CD14-positive monocyte (primary cell): ENCODE data around the gene LAMP1. TPM values are rescaled to one million over a fixed set of nuclear protein-coding genes. Genes with fewer than 3 reads are reported as not detected.

Source experiments
- DNase-seq, 3 donors: peaks; one replicate each; pipeline ENCODE4 v3.0.0-alpha.2; 2011 to 2022
- H2AFZ ChIP-seq: 2 replicates; pipeline ENCODE4 v1.6.0; 2012; ENCODE audit warnings: mild to moderate bottlenecking, low read depth, low read length, inconsistent platforms; ENCODE audit not compliant: insufficient read depth, poor library complexity, severe bottlenecking
- H3K27ac ChIP-seq, 2 donors: 1 replicate in 1 of 2; 2 replicates in 1 of 2; pipeline ENCODE4 v1.5.1; 2012 to 2013; ENCODE audit warnings: low read length in 2 of 2, control low read depth in 1 of 2, inconsistent platforms in 1 of 2, low read depth in 1 of 2, mild to moderate bottlenecking in 1 of 2
- H3K27me3 ChIP-seq, 2 donors: one replicate each; pipeline versions ENCODE4 v1.6.0 to v1.6.1; 2011 to 2013; ENCODE audit warnings: low read length in 2 of 2; ENCODE audit not compliant: control insufficient read depth in 2 of 2, insufficient read depth in 2 of 2
- H3K36me3 ChIP-seq, 2 donors: replicated peaks in 1 of 2; 1 replicate in 1 of 2; 2 replicates in 1 of 2; pipeline versions ENCODE4 v1.5.1 to v1.6.1; 2012 to 2013; ENCODE audit warnings: low read length in 2 of 2, control low read depth in 1 of 2, inconsistent platforms in 1 of 2, mild to moderate bottlenecking in 1 of 2; ENCODE audit not compliant: insufficient read depth in 2 of 2, control insufficient read depth in 1 of 2
- H3K4me1 ChIP-seq, 2 donors: 1 replicate in 1 of 2; 2 replicates in 1 of 2; pipeline versions ENCODE4 v1.5.1 to v1.6.1; 2012 to 2013; ENCODE audit warnings: low read length in 2 of 2, control low read depth in 1 of 2, inconsistent platforms in 1 of 2, mild to moderate bottlenecking in 1 of 2, moderate library complexity in 1 of 2; ENCODE audit not compliant: insufficient read depth in 2 of 2, control insufficient read depth in 1 of 2
- H3K4me2 ChIP-seq: replicated peaks from 2 replicates; pipeline ENCODE3; 2012; ENCODE audit warnings: low read length, moderate library complexity, mild to moderate bottlenecking; ENCODE audit not compliant: poor library complexity, severe bottlenecking; ENCODE audit errors: extremely low read depth
- H3K4me3 ChIP-seq, 3 experiments: fragments of 200-600 bp in 1 of 3; sonication (generic) in 1 of 3; replicated peaks in 1 of 3; 1 replicate in 2 of 3; 2 replicates in 1 of 3; pipeline ENCODE4 v1.5.1; 2011 to 2013; ENCODE audit warnings: low read length in 3 of 3, mild to moderate bottlenecking in 3 of 3, control low read depth in 2 of 3, low read depth in 2 of 3, inconsistent platforms in 1 of 3, moderate library complexity in 1 of 3
- H3K79me2 ChIP-seq: 2 replicates; pipeline ENCODE4 v1.6.0; 2012; ENCODE audit warnings: mild to moderate bottlenecking, control low read depth, inconsistent platforms, low read length, moderate library complexity; ENCODE audit not compliant: insufficient read depth
- H3K9ac ChIP-seq: 2 replicates; pipeline ENCODE4 v1.6.0; 2017; ENCODE audit warnings: low read length, mild to moderate bottlenecking; ENCODE audit not compliant: insufficient read depth, poor library complexity, severe bottlenecking
- H3K9me3 ChIP-seq, 2 donors: replicated peaks in 1 of 2; 1 replicate in 1 of 2; 2 replicates in 1 of 2; pipeline versions ENCODE4 v1.5.1 to v1.6.1; 2012 to 2013; ENCODE audit warnings: low read length in 2 of 2, control low read depth in 1 of 2; ENCODE audit not compliant: control insufficient read depth in 1 of 2, insufficient read depth in 1 of 2
- H4K20me1 ChIP-seq: 2 replicates; pipeline ENCODE4 v1.6.0; 2012; ENCODE audit warnings: mild to moderate bottlenecking, low read length, control low read depth, moderate library complexity; ENCODE audit not compliant: insufficient read depth
- H3K27ac Mint-ChIP-seq, 7 donors: one replicate each; pipeline ENCODE4 v1.8.0; 2020; ENCODE audit warnings: mild to moderate bottlenecking in 7 of 7, mixed read lengths in 7 of 7, moderate library complexity in 6 of 7, inconsistent platforms in 2 of 7
- H3K27me3 Mint-ChIP-seq, 3 donors: one replicate each; pipeline ENCODE4 v1.8.0; 2021 to 2022; ENCODE audit warnings: low read depth in 3 of 3, mild to moderate bottlenecking in 3 of 3, mixed read lengths in 3 of 3, moderate library complexity in 3 of 3, inconsistent platforms in 1 of 3
- H3K36me3 Mint-ChIP-seq, 2 donors: one replicate each; pipeline ENCODE4 v1.8.0; 2020; ENCODE audit warnings: mixed read lengths in 2 of 2, inconsistent platforms in 1 of 2, mild to moderate bottlenecking in 1 of 2
- H3K4me1 Mint-ChIP-seq: one replicate; pipeline ENCODE4 v1.8.0; 2020; ENCODE audit warnings: mild to moderate bottlenecking, mixed read lengths
- H3K4me3 Mint-ChIP-seq, 2 donors: one replicate each; pipeline ENCODE4 v1.8.0; 2020; ENCODE audit warnings: mild to moderate bottlenecking in 2 of 2, mixed read lengths in 2 of 2, moderate library complexity in 1 of 2
- H3K9me3 Mint-ChIP-seq, 7 donors: one replicate each; pipeline ENCODE4 v1.8.0; 2020 to 2022; ENCODE audit warnings: mixed read lengths in 7 of 7, mild to moderate bottlenecking in 6 of 7, moderate library complexity in 6 of 7, inconsistent platforms in 2 of 7
- WGBS: methylation state at CpG from one replicate; pipeline ENCODE4 v1.1.5; 2013; ENCODE audit warnings: missing lambda C conversion rate; ENCODE audit not compliant: insufficient coverage; 5-methylcytosine and 5-hydroxymethylcytosine counted together
- intact Hi-C, 2 donors: fragments of 100-400 bp; cut with micrococcal nuclease; formaldehyde crosslinking; loops; one replicate each; pipeline versions ENCODE4 v1.15.0 to v1.15.1; 2023
- polyA plus RNA-seq, 3 donors: library from polyadenylated mRNA; depleted of rRNA in 1 of 3; unstranded in 2 of 3; stranded (reverse) in 1 of 3; fragments of 300-500 nt in 2 of 3; fragments of >200 nt in 1 of 3; fragmentation: Illumina TruSeq in 2 of 3; gene quantifications; 1 replicate in 2 of 3; 2 replicates in 1 of 3; pipeline ENCODE4 v1.2.3, GENCODE V29; 2012 to 2021
- TF ChIP-seq, protein P1 (sequence below): fragments of 200-600 bp; IDR thresholded peaks from one replicate; pipeline ENCODE4 v1.8.0; 2022; ENCODE audit warnings: antibody characterized with exemption, mild to moderate bottlenecking

The LAMP1 gene
- polyA plus RNA-seq, 3 donors, result 22.0 to 122 (median 24.5) TPM

- H3K4me1 Mint-ChIP-seq, result peaks cover 31% of the 10 kb centered on the region
- Histone ChIP-seq H3K9me3 (no peaks in the 10 kb centered on the region), H3K4me3 (peak overlapping the region in 1 of 3 experiments; percentile 28), H3K36me3 (no peaks in the 10 kb centered on the region), H3K4me2 (peak overlapping the region; percentile 39), H4K20me1 (no peaks in the 10 kb centered on the region), H3K4me1 (peaks cover 34 to 40% of the 10 kb centered on the region in 2 donors), H3K27ac (peak overlapping the region; percentile 60 to 69), H3K9ac (no peak overlapping the region), H2AFZ (peak overlapping the region; percentile 37), H3K27me3 (no peaks in the 10 kb centered on the region), H3K79me2 (no peaks in the 10 kb centered on the region)
- H3K36me3 Mint-ChIP-seq, result peaks cover 8 to 14% of the 10 kb centered on the region in 2 donors
- 10% methylated on average over 6 of the region's 10 CpGs for WGBS
- DNase-seq, result peak; percentile 46 to 77 (median 67)
- peak overlapping the region in 1 of 2 donors; percentile 86 for H3K4me3 Mint-ChIP-seq
- H3K27ac Mint-ChIP-seq, result peak overlapping the region; percentile 15 to 79 (median 70)
- TF ChIP-seq, protein P1, sequence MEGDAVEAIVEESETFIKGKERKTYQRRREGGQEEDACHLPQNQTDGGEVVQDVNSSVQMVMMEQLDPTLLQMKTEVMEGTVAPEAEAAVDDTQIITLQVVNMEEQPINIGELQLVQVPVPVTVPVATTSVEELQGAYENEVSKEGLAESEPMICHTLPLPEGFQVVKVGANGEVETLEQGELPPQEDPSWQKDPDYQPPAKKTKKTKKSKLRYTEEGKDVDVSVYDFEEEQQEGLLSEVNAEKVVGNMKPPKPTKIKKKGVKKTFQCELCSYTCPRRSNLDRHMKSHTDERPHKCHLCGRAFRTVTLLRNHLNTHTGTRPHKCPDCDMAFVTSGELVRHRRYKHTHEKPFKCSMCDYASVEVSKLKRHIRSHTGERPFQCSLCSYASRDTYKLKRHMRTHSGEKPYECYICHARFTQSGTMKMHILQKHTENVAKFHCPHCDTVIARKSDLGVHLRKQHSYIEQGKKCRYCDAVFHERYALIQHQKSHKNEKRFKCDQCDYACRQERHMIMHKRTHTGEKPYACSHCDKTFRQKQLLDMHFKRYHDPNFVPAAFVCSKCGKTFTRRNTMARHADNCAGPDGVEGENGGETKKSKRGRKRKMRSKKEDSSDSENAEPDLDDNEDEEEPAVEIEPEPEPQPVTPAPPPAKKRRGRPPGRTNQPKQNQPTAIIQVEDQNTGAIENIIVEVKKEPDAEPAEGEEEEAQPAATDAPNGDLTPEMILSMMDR, result no peak
- H3K9me3 Mint-ChIP-seq, result peaks cover 0 to 3% (median 0%) of the 10 kb centered on the region in 7 donors
- intact Hi-C loops, result no loop called here
- peaks cover 4 to 7% (median 4%) of the 10 kb centered on the region in 3 donors for H3K27me3 Mint-ChIP-seq
Observed at GRCh38 chr13:113272701-113273181, 24.3 kb upstream of the LAMP1 start.

- Histone ChIP-seq H3K9me3 (no peaks in the 10 kb centered on the region), H3K4me1 (peaks cover 34 to 40% of the 10 kb centered on the region in 2 donors), H2AFZ (peak overlapping the region; percentile 31), H3K9ac (no peak overlapping the region), H3K27ac (peak overlapping the region; percentile 60 to 69), H3K79me2 (no peaks in the 10 kb centered on the region), H3K27me3 (no peaks in the 10 kb centered on the region), H3K36me3 (no peaks in the 10 kb centered on the region), H4K20me1 (no peaks in the 10 kb centered on the region), H3K4me2 (peak overlapping the region; percentile 39), H3K4me3 (peak overlapping the region in 1 of 3 experiments; percentile 28)
- TF ChIP-seq, protein P1, result no peak
- 78% methylated on average over 6 of the region's 6 CpGs for WGBS
- intact Hi-C loops, result no loop called here
- H3K27ac Mint-ChIP-seq, result peak overlapping the region in 5 of 7 donors; percentile 14 to 79 (median 68)
- peak overlapping the region in 1 of 2 donors; percentile 83 for H3K4me3 Mint-ChIP-seq
- peaks cover 4 to 8% (median 4%) of the 10 kb centered on the region in 3 donors for H3K27me3 Mint-ChIP-seq
- peaks cover 31% of the 10 kb centered on the region for H3K4me1 Mint-ChIP-seq
- peaks cover 8 to 13% of the 10 kb centered on the region in 2 donors for H3K36me3 Mint-ChIP-seq
- no peak for DNase-seq
- peaks cover 0 to 3% (median 0%) of the 10 kb centered on the region in 7 donors for H3K9me3 Mint-ChIP-seq
Observed at GRCh38 chr13:113273321-113273720, 23.7 kb upstream of the LAMP1 start.
